PC-3 (cell line): Measurements from ENCODE around the gene CDK14. TPM values are rescaled to one million over a fixed set of nuclear protein-coding genes. Genes with fewer than 3 reads are reported as not detected.

Experiments used
- ATAC-seq: fragments of 200-7000 bp; cut with Tn5 transposase; 2 replicates; pipeline ENCODE4 v1.9.1; 2020; ENCODE audit warnings: mild to moderate bottlenecking, moderate library complexity
- BruUV-seq: library from RNA; stranded (reverse); fragments of 400-500 nt; replicated peaks from 2 replicates; lab custom pipeline; 2021; lab: Mats Ljungman, UMichigan
- CTCF ChIA-PET: fragments of 300-600 bp; sonication (Branson Sonifier 250); formaldehyde crosslinking; loops from one replicate; lab custom pipeline; 2022; ENCODE audit warnings: antibody characterized with exemption; lab: Charles Lee
- POLR2A ChIA-PET: fragments of 300-600 bp; sonication (Branson Sonifier 250); formaldehyde crosslinking; loops from one replicate; lab custom pipeline; 2022; ENCODE audit warnings: antibody characterized with exemption; ENCODE audit not compliant: unreplicated experiment; lab: Charles Lee
- DNase-seq: peaks from one replicate; pipeline ENCODE4 v3.0.0-alpha.2; 2015
- H2AFZ ChIP-seq: fragments of 300-600 bp; sonication (generic); 2 replicates; pipeline ENCODE4 v1.6.0; 2016; ENCODE audit warnings: antibody characterized with exemption, low read length
- H3F3A ChIP-seq: fragments of 300-600 bp; sonication (generic); one replicate; pipeline ENCODE4 v1.6.0; 2017; ENCODE audit warnings: antibody characterized with exemption, low read length, control low read depth, mild to moderate bottlenecking; ENCODE audit not compliant: unreplicated experiment
- H3K27ac ChIP-seq: fragments of 300-600 bp; sonication (generic); 2 replicates; pipeline ENCODE4 v1.5.1; 2016; ENCODE audit warnings: mild to moderate bottlenecking, low read length
- H3K27me3 ChIP-seq: fragments of 300-600 bp; sonication (generic); 2 replicates; pipeline ENCODE4 v1.6.1; 2016; ENCODE audit warnings: low read length, mixed read lengths
- H3K36me3 ChIP-seq: fragments of 300-600 bp; sonication (generic); 2 replicates; pipeline ENCODE4 v1.6.1; 2016; ENCODE audit warnings: low read depth, mixed run types, low read length, mixed read lengths
- H3K4me1 ChIP-seq: fragments of 300-600 bp; sonication (generic); 2 replicates; pipeline ENCODE4 v1.5.1; 2016; ENCODE audit warnings: low read length; ENCODE audit not compliant: insufficient read depth
- H3K4me2 ChIP-seq: fragments of 300-600 bp; sonication (generic); 2 replicates; pipeline ENCODE4 v1.6.0; 2016; ENCODE audit warnings: low read length
- H3K4me3 ChIP-seq: fragments of 300-600 bp; sonication (generic); 2 replicates; pipeline ENCODE4 v1.5.1; 2016; ENCODE audit warnings: mild to moderate bottlenecking, low read length, mixed read lengths
- H3K79me2 ChIP-seq: fragments of 300-600 bp; sonication (generic); 2 replicates; pipeline ENCODE4 v1.6.1; 2017; ENCODE audit warnings: low read length, mixed read lengths
- H3K9ac ChIP-seq: fragments of 300-600 bp; sonication (generic); 2 replicates; pipeline ENCODE4 v1.6.0; 2016; ENCODE audit warnings: mild to moderate bottlenecking, low read length
- H3K9me2 ChIP-seq: fragments of 300-600 bp; sonication (generic); replicated peaks from 2 replicates; pipeline ENCODE4 v1.6.1; 2016; ENCODE audit warnings: mixed run types, low read length, mixed read lengths
- H3K9me3 ChIP-seq: fragments of 300-600 bp; sonication (generic); 2 replicates; pipeline ENCODE4 v1.6.1; 2016; ENCODE audit warnings: low read length, mixed read lengths
- H4K20me1 ChIP-seq: fragments of 300-600 bp; sonication (generic); 2 replicates; pipeline ENCODE4 v1.6.1; 2016; ENCODE audit warnings: low read length, mixed read lengths
- EZH2 ChIP-seq: fragments of 300-600 bp; sonication (generic); IDR thresholded peaks from one replicate; pipeline ENCODE4 v1.6.1; 2017; ENCODE audit warnings: antibody characterized with exemption, mild to moderate bottlenecking, low read length; ENCODE audit not compliant: unreplicated experiment
- EZH2phosphoT487 ChIP-seq: fragments of 300-600 bp; sonication (generic); IDR thresholded peaks from 2 replicates; pipeline ENCODE4 v1.6.1; 2018; ENCODE audit warnings: mild to moderate bottlenecking, antibody characterized with exemption, low read length, borderline replicate concordance
- intact Hi-C: fragments of 100-400 bp; cut with micrococcal nuclease; formaldehyde crosslinking; loops from 2 replicates; pipeline ENCODE4 v1.9.0; 2023
- total RNA-seq: library from RNA; depleted of rRNA; stranded (reverse); fragments of >200 nt; gene quantifications from 2 replicates; pipeline ENCODE4 v1.2.3, GENCODE V29; 2014
- TF ChIP-seq, protein P1 (sequence below): fragments of 300-600 bp; sonication (generic); conservative IDR thresholded peaks from 2 replicates; pipeline ENCODE4 v1.5.1; 2017; ENCODE audit warnings: antibody characterized with exemption, low read depth, mild to moderate bottlenecking, low read length

Gene CDK14
- total RNA-seq, 1 experiment from 2014 or later: 8.2 TPM

DNA sequence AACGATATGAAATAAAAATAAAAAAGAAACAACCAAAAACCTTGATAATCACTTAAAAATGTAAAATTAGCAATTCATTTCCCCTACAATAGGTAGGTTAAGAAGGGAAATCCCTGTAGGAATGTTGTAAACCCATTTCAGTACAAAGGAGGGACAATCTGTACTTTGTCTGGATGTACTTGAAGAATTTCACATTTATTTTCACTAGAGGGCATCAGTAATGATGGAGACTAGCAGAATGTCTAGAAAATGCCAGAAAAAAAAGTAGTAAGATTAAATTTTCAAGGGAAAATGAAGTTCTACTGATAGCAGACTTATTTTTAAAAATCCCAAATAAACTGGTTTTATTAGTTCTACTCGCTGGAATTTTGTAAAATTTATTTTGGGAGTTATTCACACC is 459.1 kb downstream of the CDK14 start:
- H3K27ac ChIP-seq: no peak overlapping the region
- no peaks in the 10 kb centered on the region for H3K9me2 ChIP-seq
- no peaks in the 10 kb centered on the region for H3F3A ChIP-seq
- H3K27me3 ChIP-seq: no peaks in the 10 kb centered on the region
- no peaks in the 10 kb centered on the region for H3K4me1 ChIP-seq
- H4K20me1 ChIP-seq: no peaks in the 10 kb centered on the region
- ChIA-PET CTCF (no interaction called here), POLR2A (no interaction called here)
- intact Hi-C loops: no loop called here
- no peak overlapping the region for H2AFZ ChIP-seq
- no peak for DNase-seq
- H3K36me3 ChIP-seq: no peaks in the 10 kb centered on the region
- TF ChIP-seq EZH2phosphoT487: no peak
- TF ChIP-seq EZH2: no peak
- TF ChIP-seq, protein P1, sequence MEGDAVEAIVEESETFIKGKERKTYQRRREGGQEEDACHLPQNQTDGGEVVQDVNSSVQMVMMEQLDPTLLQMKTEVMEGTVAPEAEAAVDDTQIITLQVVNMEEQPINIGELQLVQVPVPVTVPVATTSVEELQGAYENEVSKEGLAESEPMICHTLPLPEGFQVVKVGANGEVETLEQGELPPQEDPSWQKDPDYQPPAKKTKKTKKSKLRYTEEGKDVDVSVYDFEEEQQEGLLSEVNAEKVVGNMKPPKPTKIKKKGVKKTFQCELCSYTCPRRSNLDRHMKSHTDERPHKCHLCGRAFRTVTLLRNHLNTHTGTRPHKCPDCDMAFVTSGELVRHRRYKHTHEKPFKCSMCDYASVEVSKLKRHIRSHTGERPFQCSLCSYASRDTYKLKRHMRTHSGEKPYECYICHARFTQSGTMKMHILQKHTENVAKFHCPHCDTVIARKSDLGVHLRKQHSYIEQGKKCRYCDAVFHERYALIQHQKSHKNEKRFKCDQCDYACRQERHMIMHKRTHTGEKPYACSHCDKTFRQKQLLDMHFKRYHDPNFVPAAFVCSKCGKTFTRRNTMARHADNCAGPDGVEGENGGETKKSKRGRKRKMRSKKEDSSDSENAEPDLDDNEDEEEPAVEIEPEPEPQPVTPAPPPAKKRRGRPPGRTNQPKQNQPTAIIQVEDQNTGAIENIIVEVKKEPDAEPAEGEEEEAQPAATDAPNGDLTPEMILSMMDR: peak; percentile 43
- H3K4me2 ChIP-seq: no peak overlapping the region
- no peak overlapping the region for H3K9ac ChIP-seq
- BruUV-seq: no TSS peak
- no peak overlapping the region for H3K4me3 ChIP-seq
- ATAC-seq: no peak
- H3K9me3 ChIP-seq: no peaks in the 10 kb centered on the region
- H3K79me2 ChIP-seq: no peaks in the 10 kb centered on the region

DNA sequence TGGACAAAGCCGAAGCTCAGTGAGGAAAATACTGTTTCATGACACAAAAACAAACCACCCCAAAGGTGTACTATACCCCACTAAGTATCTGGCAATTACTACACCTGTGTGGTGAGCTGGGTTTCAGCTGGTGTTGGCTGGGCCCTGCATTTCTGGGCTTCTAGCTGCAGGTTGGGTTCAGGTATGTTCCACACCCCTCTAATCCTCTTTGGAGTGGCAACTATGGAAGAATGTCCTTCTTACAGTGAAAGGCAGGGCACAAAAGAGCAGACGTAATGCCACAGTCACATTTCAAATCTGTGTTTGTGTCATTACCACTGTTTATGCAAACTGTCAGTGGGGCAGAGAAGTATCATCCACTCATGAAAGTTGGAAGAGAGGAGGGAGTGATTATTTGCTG is 466.6 kb downstream of the CDK14 start:
- ATAC-seq (no peak), DNase-seq (no peak)
- no peak overlapping the region for H2AFZ ChIP-seq
- H3K27me3 ChIP-seq: no peaks in the 10 kb centered on the region
- H3K4me1 ChIP-seq: no peaks in the 10 kb centered on the region
- H3K36me3 ChIP-seq: no peaks in the 10 kb centered on the region
- H3K79me2 ChIP-seq: no peaks in the 10 kb centered on the region
- H3K9ac ChIP-seq: no peak overlapping the region
- H3F3A ChIP-seq: no peaks in the 10 kb centered on the region
- TF ChIP-seq, protein P1: no peak
- TF ChIP-seq EZH2phosphoT487 (no peak), EZH2 (no peak)
- intact Hi-C loops: no loop called here
- H3K27ac ChIP-seq: no peak overlapping the region
- H3K4me3 ChIP-seq: no peak overlapping the region
- ChIA-PET CTCF (no interaction called here), POLR2A (no interaction called here)
- no TSS peak for BruUV-seq
- H3K4me2 ChIP-seq: no peak overlapping the region
- H3K9me3 ChIP-seq: no peaks in the 10 kb centered on the region
- no peaks in the 10 kb centered on the region for H3K9me2 ChIP-seq
- no peaks in the 10 kb centered on the region for H4K20me1 ChIP-seq

DNA sequence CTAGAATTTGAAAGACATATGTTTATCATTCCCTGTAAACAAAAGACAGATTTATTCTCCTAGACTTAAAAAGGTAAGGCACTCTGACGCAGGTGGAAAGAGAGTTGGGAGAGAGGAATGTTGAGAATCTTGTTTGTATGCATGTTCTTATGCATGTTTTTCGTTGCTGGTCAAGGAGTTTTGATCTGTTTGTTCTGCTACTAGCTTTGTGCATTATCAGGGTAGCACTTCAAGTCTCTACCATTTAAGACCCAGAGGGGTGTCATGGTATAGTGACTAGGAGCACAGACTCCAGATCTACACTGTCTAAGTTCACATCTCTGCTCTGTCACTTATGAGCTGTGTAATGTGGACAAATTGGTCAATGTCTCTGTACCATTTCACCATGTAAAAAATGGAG is 467.9 kb downstream of the CDK14 start:
- Histone ChIP-seq H2AFZ (no peak overlapping the region), H3F3A (no peaks in the 10 kb centered on the region), H3K4me1 (no peaks in the 10 kb centered on the region), H3K79me2 (no peaks in the 10 kb centered on the region), H3K9me2 (no peaks in the 10 kb centered on the region), H3K27ac (no peak overlapping the region), H3K9ac (no peak overlapping the region), H3K27me3 (no peaks in the 10 kb centered on the region), H3K4me3 (no peak overlapping the region), H3K9me3 (no peaks in the 10 kb centered on the region), H4K20me1 (no peaks in the 10 kb centered on the region), H3K4me2 (no peak overlapping the region), H3K36me3 (no peaks in the 10 kb centered on the region)
- ATAC-seq (no peak), DNase-seq (no peak)
- BruUV-seq: no TSS peak
- ChIA-PET CTCF (no interaction called here), POLR2A (no interaction called here)
- TF ChIP-seq EZH2: no peak
- TF ChIP-seq EZH2phosphoT487: no peak
- TF ChIP-seq, protein P1: no peak
- intact Hi-C loops: no loop called here
